ENCODE measurements around the gene SERINC5. TPM values are rescaled to one million over a fixed set of nuclear protein-coding genes. Genes with fewer than 3 reads are reported as not detected.

The SERINC5 gene
- polyA plus RNA-seq, 1 of the 3 experiments (the other 2 are of a cell fraction), result 4.5 TPM

DNA sequence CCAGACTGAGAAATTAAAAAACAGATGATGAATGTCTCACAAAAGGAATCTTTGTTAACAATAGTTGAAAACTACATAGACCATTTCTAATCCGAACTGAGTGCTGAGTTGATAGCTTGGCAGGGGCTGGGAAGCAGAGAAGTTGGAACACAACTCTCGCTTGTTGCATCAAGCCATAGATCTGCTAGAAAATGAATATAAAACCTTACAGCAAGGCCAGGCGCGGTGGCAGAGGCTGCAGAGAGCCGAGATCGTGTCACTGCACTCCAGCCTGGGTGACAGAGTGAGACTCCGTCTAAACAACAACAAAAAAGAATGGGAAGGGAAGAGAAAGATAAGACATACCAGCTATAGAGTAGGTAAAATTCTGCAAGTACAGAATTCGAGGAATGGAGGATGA lies 35.9 kb upstream of the SERINC5 start:
- DNase-seq, result no peak
- CTCF ChIA-PET, result interaction anchor here (2.6 kb wide), 1 partner anchor 208 kb away, joined by 7 read pairs; no protein-coding TSS in a partner anchor
- Histone ChIP-seq H3K27ac (ENCODE audit: low read depth in 2 of 2, low read length in 1 of 2) (no peak overlapping the region), H3K4me2 (no peak overlapping the region), H3K9ac (no peak overlapping the region), H2AFZ (ENCODE audit: low read depth) (no peak overlapping the region), H4K20me1 (ENCODE audit: insufficient read depth) (no peaks in the 10 kb centered on the region), H3K4me3 (ENCODE audit: low read depth in 2 of 2, low read length in 1 of 2) (no peak overlapping the region), H3K9me3 (no peaks in the 10 kb centered on the region), H3K27me3 (ENCODE audit: insufficient read depth) (no peaks in the 10 kb centered on the region), H3K79me2 (ENCODE audit: insufficient read depth) (no peaks in the 10 kb centered on the region), H3K4me1 (ENCODE audit: control insufficient read depth in 1 of 2, insufficient read depth in 2 of 2, low read depth in 1 of 2, low read length in 1 of 2) (no peaks in the 10 kb centered on the region), H3F3A (replicated peaks; ENCODE audit: insufficient read depth) (no peaks in the 10 kb centered on the region), H3K9me2 (no peaks in the 10 kb centered on the region), H3K36me3 (replicated peaks in 1 of 2; ENCODE audit: control insufficient read depth in 1 of 2, insufficient read depth in 2 of 2, low read length in 1 of 2) (no peaks in the 10 kb centered on the region)
- POLR2A ChIA-PET, result no interaction called here
- TF ChIP-seq GABPA (IDR thresholded peaks at IDR 0.05; ENCODE audit: low read depth) (no peak), JUND (IDR thresholded peaks at IDR 0.05) (no peak), MXI1 (IDR thresholded peaks at IDR 0.05; ENCODE audit: low read depth, low read length) (no peak), RXRA (IDR thresholded peaks at IDR 0.05; ENCODE audit: borderline replicate concordance, low read depth) (no peak), NRF1 (IDR thresholded peaks at IDR 0.05; ENCODE audit: low read depth, low read length) (no peak), USF2 (IDR thresholded peaks at IDR 0.05; ENCODE audit: borderline replicate concordance, low read depth, low read length) (no peak), FOXJ3 (CRISPR knock-in tag; IDR thresholded peaks at IDR 0.05) (no peak), CHD2 (IDR thresholded peaks at IDR 0.05; ENCODE audit: low read length, partially characterized antibody) (no peak), RAD21 (IDR thresholded peaks at IDR 0.05; ENCODE audit: low read length) (no peak), NFIC (IDR thresholded peaks at IDR 0.05; ENCODE audit: borderline replicate concordance) (no peak), EZH2phosphoT487 (IDR thresholded peaks at IDR 0.05; ENCODE audit: borderline replicate concordance, low read depth) (no peak), TCF12 (IDR thresholded peaks at IDR 0.05) (no peak), EP300 (IDR thresholded peaks at IDR 0.05; ENCODE audit: borderline replicate concordance in 1 of 2, low read depth in 1 of 2, low read length in 1 of 2) (no peak), POLR2AphosphoS5 (IDR thresholded peaks at IDR 0.05; ENCODE audit: low read depth, low read length) (no peak), TAF1 (IDR thresholded peaks at IDR 0.05; ENCODE audit: borderline replicate concordance, low read depth, low read length) (no peak), FOXM1 (IDR thresholded peaks at IDR 0.05; ENCODE audit: low read depth) (no peak)
- TF ChIP-seq, protein P1, sequence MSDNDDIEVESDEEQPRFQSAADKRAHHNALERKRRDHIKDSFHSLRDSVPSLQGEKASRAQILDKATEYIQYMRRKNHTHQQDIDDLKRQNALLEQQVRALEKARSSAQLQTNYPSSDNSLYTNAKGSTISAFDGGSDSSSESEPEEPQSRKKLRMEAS (IDR thresholded peaks at IDR 0.05; ENCODE audit: low read depth), result no peak
- TF ChIP-seq, protein P2, sequence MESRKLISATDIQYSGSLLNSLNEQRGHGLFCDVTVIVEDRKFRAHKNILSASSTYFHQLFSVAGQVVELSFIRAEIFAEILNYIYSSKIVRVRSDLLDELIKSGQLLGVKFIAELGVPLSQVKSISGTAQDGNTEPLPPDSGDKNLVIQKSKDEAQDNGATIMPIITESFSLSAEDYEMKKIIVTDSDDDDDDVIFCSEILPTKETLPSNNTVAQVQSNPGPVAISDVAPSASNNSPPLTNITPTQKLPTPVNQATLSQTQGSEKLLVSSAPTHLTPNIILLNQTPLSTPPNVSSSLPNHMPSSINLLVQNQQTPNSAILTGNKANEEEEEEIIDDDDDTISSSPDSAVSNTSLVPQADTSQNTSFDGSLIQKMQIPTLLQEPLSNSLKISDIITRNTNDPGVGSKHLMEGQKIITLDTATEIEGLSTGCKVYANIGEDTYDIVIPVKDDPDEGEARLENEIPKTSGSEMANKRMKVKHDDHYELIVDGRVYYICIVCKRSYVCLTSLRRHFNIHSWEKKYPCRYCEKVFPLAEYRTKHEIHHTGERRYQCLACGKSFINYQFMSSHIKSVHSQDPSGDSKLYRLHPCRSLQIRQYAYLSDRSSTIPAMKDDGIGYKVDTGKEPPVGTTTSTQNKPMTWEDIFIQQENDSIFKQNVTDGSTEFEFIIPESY (IDR thresholded peaks at IDR 0.05; ENCODE audit: borderline replicate concordance, low read depth), result no peak
- 52% methylated on average over 8 of the region's 8 CpGs for WGBS (ENCODE audit: low lambda C conversion rate)
